ENCODE results near the gene NPPB.

- TF ChIP-seq CTCF (IDR thresholded peaks at IDR 0.05 in 4 of 5, conservative IDR thresholded peaks at IDR 0.05 in 1 of 5), result no peak
- TF ChIP-seq POLR2A (IDR thresholded peaks at IDR 0.05), result no peak
These were observed 28.4 kb upstream of the NPPB start for GRCh38 chr1:11886986-11887665.
